ENCODE data around the gene EXOC3L1.

- TF ChIP-seq POLR2A (IDR thresholded peaks at IDR 0.05) (peak; percentile 66 to 67), CTCF (IDR thresholded peaks at IDR 0.05) (peak in 4 of 6 experiments; percentile 7 to 41 (median 24))
These were observed 37.0 kb upstream of the EXOC3L1 start, which contains the start of gene TMEM208 for GRCh38 chr16:67226804-67227566.
